ENCODE measurements around the gene CDKL2. TPM values are rescaled to one million over a fixed set of nuclear protein-coding genes. Genes with fewer than 3 reads are reported as not detected.

CDKL2 gene
- total and polyA plus RNA-seq, 2 experiments from 2014 or later: 1.8 to 3.1 TPM

DNA sequence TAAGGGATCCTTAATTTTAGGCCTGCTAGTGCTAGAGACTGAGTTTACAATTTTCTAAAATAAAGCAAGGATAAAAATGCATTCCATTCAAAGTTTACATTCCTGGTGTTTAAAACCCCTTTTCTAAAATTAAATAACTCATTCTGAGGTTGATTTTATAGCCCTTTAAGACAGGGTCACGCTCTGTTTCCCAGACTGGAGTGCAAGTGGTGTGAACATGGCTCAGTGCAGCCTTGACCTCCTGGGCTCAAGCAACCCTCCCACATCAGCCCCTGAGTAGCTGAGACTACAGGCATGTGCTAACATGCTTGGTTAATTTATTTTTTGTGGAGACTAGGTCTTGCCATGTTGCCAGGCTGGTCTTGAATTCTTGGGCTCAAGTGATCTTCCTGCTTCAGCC lies 6.8 kb upstream of the CDKL2 start:
- DNase-seq (ENCODE audit: low spot score) (no peak), ATAC-seq (peak; percentile 14; the same call in 2 of the 3 replicates)
- no peak overlapping the region for H3K27ac ChIP-seq (ENCODE audit: low read depth)
- H3F3A ChIP-seq (replicated peaks; ENCODE audit: low read depth): no peaks in the 10 kb centered on the region; the same call in 1 of the 2 replicates
- TF ChIP-seq CTCF (conservative IDR thresholded peaks at IDR 0.05; ENCODE audit: low read depth in 2 of 2): no peak
- TF ChIP-seq, protein P1, sequence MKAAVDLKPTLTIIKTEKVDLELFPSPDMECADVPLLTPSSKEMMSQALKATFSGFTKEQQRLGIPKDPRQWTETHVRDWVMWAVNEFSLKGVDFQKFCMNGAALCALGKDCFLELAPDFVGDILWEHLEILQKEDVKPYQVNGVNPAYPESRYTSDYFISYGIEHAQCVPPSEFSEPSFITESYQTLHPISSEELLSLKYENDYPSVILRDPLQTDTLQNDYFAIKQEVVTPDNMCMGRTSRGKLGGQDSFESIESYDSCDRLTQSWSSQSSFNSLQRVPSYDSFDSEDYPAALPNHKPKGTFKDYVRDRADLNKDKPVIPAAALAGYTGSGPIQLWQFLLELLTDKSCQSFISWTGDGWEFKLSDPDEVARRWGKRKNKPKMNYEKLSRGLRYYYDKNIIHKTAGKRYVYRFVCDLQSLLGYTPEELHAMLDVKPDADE (IDR thresholded peaks at IDR 0.05): no peak
- TF ChIP-seq ZNF331 (CRISPR knock-in tag; IDR thresholded peaks at IDR 0.05; ENCODE audit: low read depth): no peak
- TF ChIP-seq CREB1 (CRISPR knock-in tag; IDR thresholded peaks at IDR 0.05; ENCODE audit: low read depth): no peak
- TF ChIP-seq ZNF462 (CRISPR knock-in tag; IDR thresholded peaks at IDR 0.05): no peak
- TF ChIP-seq POLR2AphosphoS5 (IDR thresholded peaks at IDR 0.05; ENCODE audit: low read depth): no peak
- TF ChIP-seq STAT1 (IDR thresholded peaks at IDR 0.05; ENCODE audit: unreplicated experiment): no peak
- TF ChIP-seq JUNB (IDR thresholded peaks at IDR 0.05; ENCODE audit: unreplicated experiment): no peak
- TF ChIP-seq EZH2phosphoT487 (IDR thresholded peaks at IDR 0.05; ENCODE audit: unreplicated experiment): no peak
- TF ChIP-seq, protein P2, sequence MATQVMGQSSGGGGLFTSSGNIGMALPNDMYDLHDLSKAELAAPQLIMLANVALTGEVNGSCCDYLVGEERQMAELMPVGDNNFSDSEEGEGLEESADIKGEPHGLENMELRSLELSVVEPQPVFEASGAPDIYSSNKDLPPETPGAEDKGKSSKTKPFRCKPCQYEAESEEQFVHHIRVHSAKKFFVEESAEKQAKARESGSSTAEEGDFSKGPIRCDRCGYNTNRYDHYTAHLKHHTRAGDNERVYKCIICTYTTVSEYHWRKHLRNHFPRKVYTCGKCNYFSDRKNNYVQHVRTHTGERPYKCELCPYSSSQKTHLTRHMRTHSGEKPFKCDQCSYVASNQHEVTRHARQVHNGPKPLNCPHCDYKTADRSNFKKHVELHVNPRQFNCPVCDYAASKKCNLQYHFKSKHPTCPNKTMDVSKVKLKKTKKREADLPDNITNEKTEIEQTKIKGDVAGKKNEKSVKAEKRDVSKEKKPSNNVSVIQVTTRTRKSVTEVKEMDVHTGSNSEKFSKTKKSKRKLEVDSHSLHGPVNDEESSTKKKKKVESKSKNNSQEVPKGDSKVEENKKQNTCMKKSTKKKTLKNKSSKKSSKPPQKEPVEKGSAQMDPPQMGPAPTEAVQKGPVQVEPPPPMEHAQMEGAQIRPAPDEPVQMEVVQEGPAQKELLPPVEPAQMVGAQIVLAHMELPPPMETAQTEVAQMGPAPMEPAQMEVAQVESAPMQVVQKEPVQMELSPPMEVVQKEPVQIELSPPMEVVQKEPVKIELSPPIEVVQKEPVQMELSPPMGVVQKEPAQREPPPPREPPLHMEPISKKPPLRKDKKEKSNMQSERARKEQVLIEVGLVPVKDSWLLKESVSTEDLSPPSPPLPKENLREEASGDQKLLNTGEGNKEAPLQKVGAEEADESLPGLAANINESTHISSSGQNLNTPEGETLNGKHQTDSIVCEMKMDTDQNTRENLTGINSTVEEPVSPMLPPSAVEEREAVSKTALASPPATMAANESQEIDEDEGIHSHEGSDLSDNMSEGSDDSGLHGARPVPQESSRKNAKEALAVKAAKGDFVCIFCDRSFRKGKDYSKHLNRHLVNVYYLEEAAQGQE (IDR thresholded peaks at IDR 0.05; ENCODE audit: unreplicated experiment): no peak
- TF ChIP-seq EZH2 (IDR thresholded peaks at IDR 0.05; ENCODE audit: low read depth, unreplicated experiment): no peak
- no peaks in the 10 kb centered on the region for H4K20me1 ChIP-seq (replicated peaks; ENCODE audit: insufficient read depth)
- peaks cover 11% of the 10 kb centered on the region; the same call in 2 of the 3 replicates for H3K36me3 Mint-ChIP-seq (ENCODE audit: low read depth)
- H2AFZ ChIP-seq: no peak overlapping the region
- H3K4me3 Mint-ChIP-seq: no peak overlapping the region
- H3K4me1 ChIP-seq (ENCODE audit: insufficient read depth): no peaks in the 10 kb centered on the region
- no peaks in the 10 kb centered on the region for H3K27me3 ChIP-seq (ENCODE audit: insufficient read depth)
- H3K79me2 ChIP-seq (replicated peaks; ENCODE audit: insufficient read depth): no peaks in the 10 kb centered on the region
- no peaks in the 10 kb centered on the region for H3K9me2 ChIP-seq (ENCODE audit: insufficient read depth)
- H3K4me2 ChIP-seq: no peak overlapping the region
- H3K4me3 ChIP-seq: no peak overlapping the region
- H3K27ac Mint-ChIP-seq: no peak overlapping the region
- H3K36me3 ChIP-seq (ENCODE audit: insufficient read depth): no peaks in the 10 kb centered on the region
- H3K4me1 Mint-ChIP-seq: peaks cover 5% of the 10 kb centered on the region; the same call in 2 of the 3 replicates
- H3K27me3 Mint-ChIP-seq (ENCODE audit: insufficient read depth, low read depth, poor library complexity): peaks cover 5% of the 10 kb centered on the region
- H3K9me3 Mint-ChIP-seq: no peaks in the 10 kb centered on the region; the same call in 2 of the 3 replicates
